Measurements from ENCODE around the gene CCDC88B.

DNA sequence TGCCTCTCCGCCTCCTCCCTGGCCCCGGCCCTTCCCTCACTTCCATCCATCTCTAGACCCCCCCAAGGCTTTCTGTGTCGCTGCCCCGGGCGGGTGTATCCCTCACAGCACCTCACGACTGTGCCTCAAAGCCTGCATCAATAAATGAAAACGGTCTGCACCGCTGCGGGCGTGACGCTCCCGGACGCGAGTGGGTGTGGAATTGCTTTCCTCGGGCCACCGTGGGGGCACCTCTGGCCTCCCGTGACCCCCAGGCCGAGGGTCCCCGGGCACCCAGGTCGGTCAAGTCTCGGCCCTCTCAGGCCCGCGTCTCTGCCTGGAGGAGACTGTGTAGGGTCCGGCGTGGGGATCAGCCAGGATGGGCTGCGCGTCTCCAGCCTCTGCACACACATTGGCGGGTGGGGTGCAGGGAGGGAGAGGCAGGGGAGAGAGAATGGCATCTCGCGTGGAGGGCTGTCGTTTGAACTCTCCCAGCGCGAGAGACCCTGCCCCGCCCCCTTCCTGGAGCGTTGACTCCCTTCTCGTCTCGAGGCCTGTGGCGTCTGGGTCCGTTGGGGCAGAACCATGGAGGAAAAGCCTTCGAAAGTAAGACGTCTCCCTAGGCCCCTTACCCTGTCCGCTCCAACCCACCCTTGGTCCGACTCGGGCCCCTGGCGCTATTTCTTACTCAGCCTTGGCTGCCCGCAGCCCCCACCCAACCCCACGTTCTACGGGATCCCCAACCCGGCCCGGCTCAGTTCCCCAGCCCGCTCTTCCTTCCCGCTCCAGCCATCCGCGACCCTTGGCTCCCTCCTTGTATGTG, 40.0 kb upstream of the CCDC88B start, which contains the start of gene CATSPERZ:
- TF ChIP-seq, protein P1, sequence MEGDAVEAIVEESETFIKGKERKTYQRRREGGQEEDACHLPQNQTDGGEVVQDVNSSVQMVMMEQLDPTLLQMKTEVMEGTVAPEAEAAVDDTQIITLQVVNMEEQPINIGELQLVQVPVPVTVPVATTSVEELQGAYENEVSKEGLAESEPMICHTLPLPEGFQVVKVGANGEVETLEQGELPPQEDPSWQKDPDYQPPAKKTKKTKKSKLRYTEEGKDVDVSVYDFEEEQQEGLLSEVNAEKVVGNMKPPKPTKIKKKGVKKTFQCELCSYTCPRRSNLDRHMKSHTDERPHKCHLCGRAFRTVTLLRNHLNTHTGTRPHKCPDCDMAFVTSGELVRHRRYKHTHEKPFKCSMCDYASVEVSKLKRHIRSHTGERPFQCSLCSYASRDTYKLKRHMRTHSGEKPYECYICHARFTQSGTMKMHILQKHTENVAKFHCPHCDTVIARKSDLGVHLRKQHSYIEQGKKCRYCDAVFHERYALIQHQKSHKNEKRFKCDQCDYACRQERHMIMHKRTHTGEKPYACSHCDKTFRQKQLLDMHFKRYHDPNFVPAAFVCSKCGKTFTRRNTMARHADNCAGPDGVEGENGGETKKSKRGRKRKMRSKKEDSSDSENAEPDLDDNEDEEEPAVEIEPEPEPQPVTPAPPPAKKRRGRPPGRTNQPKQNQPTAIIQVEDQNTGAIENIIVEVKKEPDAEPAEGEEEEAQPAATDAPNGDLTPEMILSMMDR (IDR thresholded peaks at IDR 0.05), result no peak
- no peak for TF ChIP-seq ZFX (IDR thresholded peaks at IDR 0.05; ENCODE audit: borderline replicate concordance)

Data from 22Rv1 (cell line).